Breast epithelium (tissue), 3 donors: ENCODE results near the gene GULP1.

Experiments used
- CTCF ChIP-seq, 3 donors: fragments of 450-650 bp; IDR thresholded peaks; one replicate each; pipeline ENCODE4 v1.5.1; 2016 to 2017; ENCODE audit warnings: antibody characterized with exemption in 3 of 3, mild to moderate bottlenecking in 3 of 3, moderate library complexity in 3 of 3
- POLR2A ChIP-seq: fragments of 450-650 bp; IDR thresholded peaks from one replicate; pipeline ENCODE4 v1.6.1; 2016; ENCODE audit warnings: antibody characterized with exemption, mild to moderate bottlenecking, moderate library complexity
- POLR2AphosphoS5 ChIP-seq, 3 donors: sonication (generic); formaldehyde crosslinking; IDR thresholded peaks; one replicate each; pipeline ENCODE4 v1.6.1; 2017; ENCODE audit warnings: antibody characterized with exemption in 3 of 3

- TF ChIP-seq POLR2AphosphoS5 (IDR thresholded peaks at IDR 0.05) (no peak), CTCF (IDR thresholded peaks at IDR 0.05) (no peak), POLR2A (no peak)
Measured at GRCh38 chr2:188572592-188572991, 280.9 kb downstream of the GULP1 start.
